Measurements from ENCODE around the gene RBL2.

GRCh38 chr16:53534206-53534605, 99.9 kb downstream of the RBL2 start:
- no peak for TF ChIP-seq CTCF (IDR thresholded peaks at IDR 0.05)
- TF ChIP-seq POLR2A (IDR thresholded peaks at IDR 0.05), result no peak

Measured in upper lobe of left lung (tissue), 4 donors.